SHP77 (cell line): ENCODE measurements around the gene ANTXR1.
"Not testable (repeated sequence)": the region's sequence is repeated elsewhere in the genome, so short reads cannot be mapped to it uniquely, and the experiment has no call there.

Experiments
- DNase-seq, 2 experiments: peaks; one replicate each; lab custom pipeline; 2025; lab: John Stamatoyannopoulos, UW

ANTXR1 gene

DNA sequence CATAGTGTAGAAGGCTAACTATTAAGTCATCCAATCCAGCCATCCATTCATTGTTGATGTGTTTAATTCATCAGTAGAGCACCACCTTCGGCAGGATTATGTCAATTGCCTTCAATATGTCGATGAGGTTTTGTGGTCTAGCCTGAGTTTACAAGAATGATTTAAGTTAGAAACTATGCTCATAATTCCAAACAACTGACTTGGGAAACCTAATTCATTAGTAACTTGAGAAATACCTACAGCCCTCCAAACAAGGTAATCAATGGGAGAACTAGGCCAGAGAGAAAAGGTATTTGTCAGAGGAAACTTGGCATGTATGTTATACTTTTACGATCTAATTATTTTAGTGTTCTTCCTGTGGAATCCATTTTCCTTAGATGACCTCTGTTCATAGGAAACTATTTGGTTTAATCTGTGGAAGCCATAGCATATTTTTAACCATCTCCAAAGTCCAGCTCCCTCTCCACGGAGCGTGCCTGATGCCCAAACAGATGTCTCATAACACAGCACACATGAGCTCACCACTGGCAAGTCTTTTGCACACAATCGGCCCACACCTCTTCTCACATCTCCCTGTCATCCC is 225.6 kb downstream of the ANTXR1 start:
- DNase-seq = no peak

GRCh38 chr2:69241093-69241492 is 228.1 kb downstream of the ANTXR1 start:
- DNase-seq = no peak

DNA sequence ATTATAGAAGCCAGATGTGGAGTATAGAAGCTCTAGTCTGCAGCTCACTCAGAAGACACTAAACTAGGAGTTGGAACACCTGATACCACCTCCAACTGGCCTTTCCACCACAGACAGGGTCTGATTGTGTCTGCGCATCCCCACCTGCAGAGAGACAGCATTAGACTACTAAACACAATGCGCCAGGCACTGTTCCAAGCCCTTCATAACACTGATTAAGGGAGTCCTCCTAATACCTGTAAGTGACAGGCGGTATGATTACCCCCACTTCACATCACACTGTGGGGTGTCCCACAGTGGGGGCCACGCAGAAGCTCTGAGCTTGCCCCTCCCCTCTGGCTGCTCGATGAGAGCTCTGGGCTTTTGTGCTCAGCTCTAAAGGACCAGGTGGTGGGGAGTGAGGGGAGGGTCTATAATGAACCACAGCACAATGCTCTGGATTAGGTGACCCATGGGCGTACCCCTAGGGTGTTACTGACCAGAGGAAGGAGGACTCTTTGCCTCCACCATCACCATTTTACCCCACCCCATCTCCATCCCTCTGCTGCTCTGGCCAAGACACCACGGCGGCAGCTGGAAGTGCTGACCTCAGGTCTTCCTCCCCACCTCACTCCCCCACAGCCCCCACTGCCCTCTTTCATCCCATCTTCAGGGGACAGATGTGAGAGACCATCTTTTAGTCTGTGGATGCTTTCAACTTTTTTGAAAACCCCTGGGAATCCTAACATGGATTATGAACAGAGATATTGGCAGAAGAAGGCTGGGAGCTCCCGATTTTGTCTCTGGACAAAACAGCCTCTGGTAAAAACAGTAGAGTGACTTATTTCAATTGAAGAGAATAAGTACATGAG is 228.9 kb downstream of the ANTXR1 start:
- no peak for DNase-seq

DNA sequence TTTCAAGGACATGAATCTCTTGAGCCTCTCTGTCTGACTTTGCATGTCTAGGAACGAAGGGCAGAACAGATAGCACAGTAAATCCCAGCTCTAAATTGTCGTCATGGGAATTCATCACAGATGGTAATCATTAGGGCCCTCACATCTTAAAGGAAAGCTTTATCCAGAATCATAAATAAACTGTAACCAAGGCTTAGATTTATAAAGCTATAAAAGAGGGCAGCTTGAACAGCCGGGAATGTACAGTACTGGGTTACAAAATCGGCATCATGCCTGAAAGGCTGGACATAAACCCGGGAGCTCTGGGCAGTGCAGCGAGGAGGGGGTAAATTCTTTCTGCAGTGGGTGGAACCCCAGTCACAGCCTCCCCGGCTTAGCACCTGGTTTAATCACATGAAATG is 229.7 kb downstream of the ANTXR1 start:
- DNase-seq = no peak

DNA sequence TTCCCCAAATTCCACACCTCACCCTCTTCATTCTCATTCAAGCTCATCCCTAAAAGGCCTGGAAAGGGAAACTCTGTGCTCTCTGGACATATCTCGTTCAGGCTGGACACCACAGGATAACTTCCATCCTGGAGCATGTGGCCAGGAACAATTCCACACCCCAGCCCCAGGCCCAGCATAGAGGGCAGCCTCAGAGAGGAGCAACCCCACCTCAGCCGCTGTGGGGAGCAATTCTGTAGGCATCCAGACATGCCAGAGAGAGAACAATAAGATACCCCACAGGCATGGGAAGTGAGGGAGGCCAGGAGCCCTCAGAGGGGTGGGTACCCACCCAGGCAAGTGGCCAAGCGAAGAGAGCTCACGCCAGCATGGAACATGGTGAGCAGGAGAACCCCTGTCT is 230.7 kb downstream of the ANTXR1 start:
- DNase-seq = no peak

GRCh38 chr2:69244882-69245281 is 231.9 kb downstream of the ANTXR1 start:
- no peak for DNase-seq

- DNase-seq = no peak
These were observed 234.6 kb downstream of the ANTXR1 start for GRCh38 chr2:69247583-69247982.

DNA sequence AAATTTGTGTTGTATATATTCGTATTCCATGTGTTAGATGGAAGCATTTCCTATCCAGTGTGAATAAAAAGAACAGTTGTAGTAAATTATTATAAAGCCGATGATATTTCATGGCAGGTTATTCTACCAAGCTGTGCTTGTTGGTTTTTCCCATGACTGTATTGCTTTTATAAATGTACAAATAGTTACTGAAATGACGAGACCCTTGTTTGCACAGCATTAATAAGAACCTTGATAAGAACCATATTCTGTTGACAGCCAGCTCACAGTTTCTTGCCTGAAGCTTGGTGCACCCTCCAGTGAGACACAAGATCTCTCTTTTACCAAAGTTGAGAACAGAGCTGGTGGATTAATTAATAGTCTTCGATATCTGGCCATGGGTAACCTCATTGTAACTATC is 235.3 kb downstream of the ANTXR1 start:
- DNase-seq = no peak

DNA sequence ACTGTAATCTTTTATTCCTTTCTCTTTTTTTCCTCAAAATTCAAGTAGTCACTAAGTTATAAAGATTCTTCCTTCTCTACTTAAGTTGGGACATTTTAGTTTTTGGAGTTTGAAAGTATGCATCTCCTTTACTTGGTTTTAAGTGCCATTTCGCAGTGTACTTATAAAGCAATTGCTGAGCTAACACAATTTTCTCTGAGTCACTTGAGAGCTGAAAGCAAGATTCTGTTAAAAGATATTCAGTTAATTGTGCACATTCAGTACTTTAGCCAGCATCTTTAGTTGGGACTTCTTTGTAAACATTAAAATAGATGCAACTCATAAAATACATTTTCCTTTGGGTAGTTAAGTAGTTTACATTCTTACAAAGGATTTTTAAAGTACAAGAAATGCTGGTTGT is 238.0 kb downstream of the ANTXR1 start:
- DNase-seq = no peak

GRCh38 chr2:69251943-69252342 is 239.0 kb downstream of the ANTXR1 start:
- no peak for DNase-seq

GRCh38 chr2:69253112-69253511 is 240.1 kb downstream of the ANTXR1 start:
- no peak for DNase-seq

DNA sequence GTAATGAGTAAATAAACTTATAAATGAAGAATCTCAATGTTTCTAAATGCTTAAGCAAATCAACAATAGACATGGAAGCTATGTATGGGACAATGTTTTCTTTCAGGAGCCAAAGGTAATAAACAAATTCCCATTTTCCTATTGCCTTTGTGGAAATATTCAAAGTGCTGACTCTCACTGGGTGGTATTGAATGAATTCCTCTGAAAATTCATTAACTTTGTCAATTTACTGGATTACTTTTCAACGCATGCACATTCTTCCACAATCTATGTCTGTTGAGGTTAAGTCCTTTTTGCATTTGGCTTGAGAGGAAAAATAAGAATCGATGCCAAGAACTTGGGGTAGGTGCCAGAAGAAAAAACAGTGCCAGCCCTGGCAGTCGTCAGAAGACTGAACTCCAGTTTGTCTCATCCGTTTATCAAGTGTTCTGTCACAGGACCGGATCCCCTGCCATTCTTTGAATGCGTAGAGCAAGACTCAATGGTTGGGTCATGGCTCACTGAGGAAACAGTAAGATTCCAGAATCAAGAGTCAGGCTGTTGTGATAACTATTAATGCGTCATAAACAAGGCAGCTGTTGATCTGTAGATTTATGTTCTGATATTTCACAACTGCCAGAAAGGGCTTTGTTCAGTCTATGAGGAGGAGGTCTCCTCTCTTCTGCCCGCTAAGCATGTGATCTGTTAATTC is 240.8 kb downstream of the ANTXR1 start:
- DNase-seq = no peak

DNA sequence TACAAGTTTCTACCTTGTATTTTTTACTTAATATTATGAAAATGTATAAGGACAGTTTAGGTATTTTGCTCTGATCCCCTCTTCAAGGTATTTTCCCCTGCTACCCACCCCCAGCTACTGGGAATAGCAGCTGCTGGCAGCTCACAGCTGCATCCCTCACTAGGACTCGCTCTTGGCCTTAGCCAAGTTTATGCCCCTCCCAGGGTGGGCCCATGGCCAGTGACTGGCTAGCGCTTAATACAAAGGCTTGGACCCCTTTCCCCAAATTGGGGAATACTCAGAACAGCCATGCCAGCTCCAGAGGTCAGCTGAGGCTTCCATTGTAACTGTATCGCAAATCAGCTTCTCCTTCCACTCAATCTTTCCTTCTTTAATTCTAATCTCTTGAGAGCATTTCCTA is 242.8 kb downstream of the ANTXR1 start:
- DNase-seq = no peak

DNA sequence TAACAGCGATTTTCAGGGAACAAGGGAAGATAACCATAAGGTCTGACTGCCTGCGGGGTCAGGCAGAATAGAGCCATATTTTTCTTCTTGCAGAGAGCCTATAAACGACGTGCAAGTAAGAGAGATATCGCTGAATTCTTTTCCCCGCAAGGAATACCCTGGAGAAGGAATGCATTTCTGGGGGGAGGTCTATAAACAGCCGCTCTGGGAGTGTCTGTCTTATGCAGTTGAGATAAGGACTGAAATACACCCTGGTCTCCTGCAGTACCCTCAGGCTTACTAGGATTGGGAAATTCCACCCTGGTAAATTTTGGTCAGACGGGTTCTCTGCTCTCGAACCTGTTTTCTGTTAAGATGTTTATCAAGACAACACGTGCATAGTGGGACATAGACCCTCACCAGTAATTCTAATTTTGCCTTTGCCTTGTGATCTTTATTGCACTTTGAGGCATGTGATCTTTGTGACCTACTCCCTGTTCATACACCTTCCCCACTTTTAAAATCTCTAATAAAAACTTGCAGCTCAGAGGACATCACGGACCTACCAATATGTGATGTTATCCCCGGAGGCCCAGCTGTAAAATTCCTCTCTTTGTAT is 247.1 kb downstream of the ANTXR1 start:
- DNase-seq = not testable (repeated sequence)

GRCh38 chr2:69260666-69261065 is 247.7 kb downstream of the ANTXR1 start:
- DNase-seq = no peak

GRCh38 chr2:69269330-69269729 is 256.4 kb downstream of the ANTXR1 start:
- DNase-seq = no peak

- no peak for DNase-seq
These were observed 258.9 kb downstream of the ANTXR1 start for GRCh38 chr2:69271831-69272257.

DNA sequence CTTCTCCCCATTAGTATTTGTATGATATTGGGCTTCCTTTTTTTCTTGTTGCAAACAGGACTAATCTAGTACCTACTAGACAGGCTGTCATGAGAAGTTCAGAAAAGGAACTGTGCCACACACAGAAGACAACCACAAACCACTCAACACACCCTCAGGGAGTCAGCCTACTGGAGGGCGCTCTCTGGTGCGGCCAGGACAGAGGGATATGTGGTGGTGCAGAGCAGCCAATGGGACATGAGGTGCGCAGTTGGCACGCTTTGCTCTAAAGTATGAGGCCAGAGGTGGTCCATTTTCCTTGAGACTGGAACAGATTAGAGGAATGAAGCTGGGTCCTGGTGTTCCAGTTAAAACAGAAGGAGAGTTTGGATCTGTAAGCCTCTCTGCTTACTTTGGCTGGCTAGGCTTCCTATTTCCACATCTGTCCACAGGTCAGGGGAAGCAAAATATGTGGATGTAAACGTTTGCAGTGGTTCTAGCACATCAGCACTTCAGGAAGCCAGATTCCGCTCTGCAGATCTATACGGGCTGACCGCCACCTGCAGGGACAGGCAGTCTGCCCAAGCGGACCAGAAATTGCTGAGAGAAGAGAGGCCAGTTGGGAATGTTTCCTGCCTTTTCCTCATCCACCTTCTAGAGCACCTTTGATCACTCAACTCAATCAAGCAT is 260.0 kb downstream of the ANTXR1 start:
- DNase-seq = no peak

- DNase-seq = no peak
These were observed 262.5 kb downstream of the ANTXR1 start for GRCh38 chr2:69275490-69275889.

GRCh38 chr2:69278366-69278765 is 265.4 kb downstream of the ANTXR1 start:
- DNase-seq = peak; percentile 0 to 2

DNA sequence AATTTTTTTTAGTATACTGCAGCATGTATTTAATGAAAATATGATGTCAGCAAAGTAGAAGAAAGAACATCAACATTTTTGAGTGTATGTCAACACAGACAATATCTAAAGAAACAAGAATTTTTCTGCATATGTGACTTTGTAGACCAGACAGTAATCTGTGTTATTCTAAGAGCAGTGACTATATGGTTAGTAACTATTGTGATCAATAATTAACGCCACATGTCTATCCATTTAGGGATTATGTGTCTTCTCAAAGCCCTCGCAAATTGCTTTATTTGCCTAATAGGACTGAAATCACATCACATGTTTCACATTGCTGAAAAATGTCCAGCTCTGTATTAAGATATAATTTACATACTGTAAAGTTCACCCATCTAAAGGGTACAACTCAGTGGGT is 266.2 kb downstream of the ANTXR1 start:
- no peak for DNase-seq
